OCI-LY7 (cell line): Measurements from ENCODE around the gene MAGOH.

Source experiments
- CTCF ChIP-seq: fragments of 200-600 bp; sonication (generic); conservative IDR thresholded peaks from 2 replicates; pipeline ENCODE4 v1.5.1; 2014; ENCODE audit warnings: mild to moderate bottlenecking, antibody characterized with exemption, low read length, moderate library complexity, mixed read lengths
- EZH2phosphoT487 ChIP-seq: fragments of 200-600 bp; sonication (generic); IDR thresholded peaks from 2 replicates; pipeline ENCODE4 v1.6.1; 2018; ENCODE audit warnings: low read depth, borderline replicate concordance, mild to moderate bottlenecking, mixed run types, antibody characterized with exemption, low read length, moderate library complexity, mixed read lengths

- TF ChIP-seq CTCF (no peak), EZH2phosphoT487 (no peak)
Measured at GRCh38 chr1:53220171-53220961, 18.0 kb downstream of the MAGOH start, which contains the start of gene CZIB.
